HG02763 (cell line): ENCODE data around the gene MCOLN1.
"Not testable (repeated sequence)": the region's sequence is repeated elsewhere in the genome, so short reads cannot be mapped to it uniquely, and the experiment has no call there.

Source experiments
- ATAC-seq: cut with Tn5 transposase; IDR thresholded peaks from one replicate; pipeline ENCODE4 v1.9.1; 2021; ENCODE audit warnings: mild to moderate bottlenecking, moderate library complexity; ENCODE audit not compliant: unreplicated experiment

Gene MCOLN1

GRCh38 chr19:7565332-7565731 lies 42.9 kb downstream of the MCOLN1 start:
- ATAC-seq = no peak

GRCh38 chr19:7570761-7571160 lies 48.3 kb downstream of the MCOLN1 start:
- no peak for ATAC-seq

GRCh38 chr19:7575434-7576040 lies 53.1 kb downstream of the MCOLN1 start:
- no peak for ATAC-seq

GRCh38 chr19:7577422-7577821 lies 55.0 kb downstream of the MCOLN1 start:
- ATAC-seq = not testable (repeated sequence)

GRCh38 chr19:7578127-7578526 lies 55.7 kb downstream of the MCOLN1 start:
- no peak for ATAC-seq

GRCh38 chr19:7579182-7579581 lies 56.8 kb downstream of the MCOLN1 start:
- no peak for ATAC-seq

- no peak for ATAC-seq
Measured at GRCh38 chr19:7582446-7582845, 60.0 kb downstream of the MCOLN1 start.
